Stomach smooth muscle (tissue), 2 donors: ENCODE results near the gene RAE1.

Experiments used
- H3K27ac ChIP-seq: one replicate; pipeline ENCODE4 v1.7.0; 2013; ENCODE audit warnings: mild to moderate bottlenecking, low read length, inconsistent platforms
- H3K27me3 ChIP-seq, 2 donors: one replicate each; pipeline ENCODE4 v1.7.0; 2013; ENCODE audit warnings: low read length in 2 of 2; ENCODE audit not compliant: insufficient read depth in 2 of 2, control insufficient read depth in 1 of 2
- H3K36me3 ChIP-seq, 2 donors: one replicate each; pipeline ENCODE4 v1.7.0; 2013; ENCODE audit warnings: low read length in 2 of 2; ENCODE audit not compliant: control insufficient read depth in 2 of 2, insufficient read depth in 2 of 2
- H3K4me1 ChIP-seq: one replicate; pipeline ENCODE4 v1.7.0; 2013; ENCODE audit warnings: low read length; ENCODE audit not compliant: control insufficient read depth, insufficient read depth
- H3K4me3 ChIP-seq, 2 donors: one replicate each; pipeline ENCODE4 v1.7.0; 2013; ENCODE audit warnings: low read length in 2 of 2
- H3K9ac ChIP-seq, 2 donors: one replicate each; pipeline ENCODE4 v1.7.0; 2013; ENCODE audit warnings: low read length in 2 of 2, mild to moderate bottlenecking in 1 of 2
- H3K9me3 ChIP-seq, 2 donors: one replicate each; pipeline ENCODE4 v1.7.0; 2013; ENCODE audit warnings: low read length in 2 of 2; ENCODE audit not compliant: control insufficient read depth in 2 of 2
- donor health status: healthy.
- donor health status: Pancreatic carcinoma.

Gene RAE1

GRCh38 chr20:57401565-57401918, 50.5 kb downstream of the RAE1 start:
- Histone ChIP-seq H3K36me3 (peaks cover 37 to 52% of the 10 kb centered on the region in 2 donors), H3K4me3 (peak overlapping the region in 1 of 2 donors; percentile 29), H3K4me1 (peaks cover 94% of the 10 kb centered on the region), H3K27me3 (no peaks in the 10 kb centered on the region), H3K9ac (peak overlapping the region in 1 of 2 donors; percentile 42), H3K27ac (peak overlapping the region; percentile 89), H3K9me3 (no peaks in the 10 kb centered on the region)

- Histone ChIP-seq H3K4me3 (no peak overlapping the region), H3K36me3 (peaks cover 31 to 44% of the 10 kb centered on the region in 2 donors), H3K9ac (no peak overlapping the region), H3K27me3 (no peaks in the 10 kb centered on the region), H3K27ac (peak overlapping the region; percentile 62), H3K9me3 (no peaks in the 10 kb centered on the region), H3K4me1 (peaks cover 87% of the 10 kb centered on the region)
These were observed 51.4 kb downstream of the RAE1 start for GRCh38 chr20:57402206-57403125.

- no peak overlapping the region for H3K9ac ChIP-seq
- no peaks in the 10 kb centered on the region for H3K9me3 ChIP-seq
- peak overlapping the region; percentile 62 for H3K27ac ChIP-seq
- H3K36me3 ChIP-seq: peaks cover 35 to 48% of the 10 kb centered on the region in 2 donors
- H3K27me3 ChIP-seq: no peaks in the 10 kb centered on the region
- H3K4me3 ChIP-seq: no peak overlapping the region
- H3K4me1 ChIP-seq: peaks cover 87% of the 10 kb centered on the region
These were observed 52.2 kb downstream of the RAE1 start for GRCh38 chr20:57403216-57403615.

GRCh38 chr20:57404006-57404405, 53.0 kb downstream of the RAE1 start:
- peaks cover 87% of the 10 kb centered on the region for H3K4me1 ChIP-seq
- H3K27me3 ChIP-seq: no peaks in the 10 kb centered on the region
- H3K27ac ChIP-seq: peak overlapping the region; percentile 62
- no peak overlapping the region for H3K9ac ChIP-seq
- H3K36me3 ChIP-seq: peaks cover 38 to 47% of the 10 kb centered on the region in 2 donors
- no peaks in the 10 kb centered on the region for H3K9me3 ChIP-seq
- no peak overlapping the region for H3K4me3 ChIP-seq

GRCh38 chr20:57404419-57405072, 53.5 kb downstream of the RAE1 start:
- no peak overlapping the region for H3K9ac ChIP-seq
- peaks cover 39 to 49% of the 10 kb centered on the region in 2 donors for H3K36me3 ChIP-seq

GRCh38 chr20:57405236-57406016, 54.4 kb downstream of the RAE1 start:
- Histone ChIP-seq H3K36me3 (peaks cover 42 to 48% of the 10 kb centered on the region in 2 donors), H3K9me3 (no peaks in the 10 kb centered on the region), H3K27ac (peak overlapping the region; percentile 62), H3K9ac (no peak overlapping the region), H3K4me1 (peaks cover 86% of the 10 kb centered on the region), H3K4me3 (no peak overlapping the region), H3K27me3 (no peaks in the 10 kb centered on the region)

More at GRCh38 chr20:57404419-57405072, 53.5 kb downstream of the RAE1 start:
- no peaks in the 10 kb centered on the region for H3K9me3 ChIP-seq
- peaks cover 87% of the 10 kb centered on the region for H3K4me1 ChIP-seq
- no peaks in the 10 kb centered on the region for H3K27me3 ChIP-seq
- H3K27ac ChIP-seq: peak overlapping the region; percentile 62
- H3K4me3 ChIP-seq: no peak overlapping the region

GRCh38 chr20:57407541-57407956, 56.5 kb downstream of the RAE1 start:
- H3K36me3 ChIP-seq: peaks cover 41 to 45% of the 10 kb centered on the region in 2 donors
- H3K27me3 ChIP-seq: no peaks in the 10 kb centered on the region
- no peak overlapping the region for H3K9ac ChIP-seq
- H3K27ac ChIP-seq: peak overlapping the region; percentile 74
- H3K9me3 ChIP-seq: no peaks in the 10 kb centered on the region
- H3K4me3 ChIP-seq: no peak overlapping the region
- peaks cover 79% of the 10 kb centered on the region for H3K4me1 ChIP-seq

- no peak overlapping the region for H3K4me3 ChIP-seq
- H3K9ac ChIP-seq: no peak overlapping the region
- H3K27ac ChIP-seq: peak overlapping the region; percentile 74
- no peaks in the 10 kb centered on the region for H3K27me3 ChIP-seq
- peaks cover 76% of the 10 kb centered on the region for H3K4me1 ChIP-seq
- peaks cover 35 to 40% of the 10 kb centered on the region in 2 donors for H3K36me3 ChIP-seq
- H3K9me3 ChIP-seq: no peaks in the 10 kb centered on the region
These were observed 57.1 kb downstream of the RAE1 start for GRCh38 chr20:57408131-57408530.

GRCh38 chr20:57408536-57409233, 57.6 kb downstream of the RAE1 start:
- no peaks in the 10 kb centered on the region for H3K9me3 ChIP-seq
- H3K36me3 ChIP-seq: peaks cover 33 to 40% of the 10 kb centered on the region in 2 donors
- H3K4me1 ChIP-seq: peaks cover 71% of the 10 kb centered on the region
- H3K27me3 ChIP-seq: no peaks in the 10 kb centered on the region
- peak overlapping the region; percentile 74 for H3K27ac ChIP-seq
- no peak overlapping the region for H3K4me3 ChIP-seq
- no peak overlapping the region for H3K9ac ChIP-seq

GRCh38 chr20:57409316-57409671, 58.2 kb downstream of the RAE1 start:
- H3K27me3 ChIP-seq: no peaks in the 10 kb centered on the region
- no peaks in the 10 kb centered on the region for H3K9me3 ChIP-seq
- peak overlapping the region; percentile 74 for H3K27ac ChIP-seq
- peaks cover 28 to 36% of the 10 kb centered on the region in 2 donors for H3K36me3 ChIP-seq
- H3K4me3 ChIP-seq: peak overlapping the region in 1 of 2 donors; percentile 15
- peaks cover 65% of the 10 kb centered on the region for H3K4me1 ChIP-seq
- no peak overlapping the region for H3K9ac ChIP-seq
